Transverse colon (tissue), 4 donors: Measurements from ENCODE around the gene MRRF. TPM values are rescaled to one million over a fixed set of nuclear protein-coding genes. Genes with fewer than 3 reads are reported as not detected.

Experiments
- DNase-seq: peaks from one replicate; pipeline ENCODE4 v3.0.0-alpha.2; 2019
- H3K27ac ChIP-seq, 4 donors: fragments of 200-600 bp; sonication (generic); 2 replicates each; pipeline ENCODE4 v1.5.1; 2016 to 2018; ENCODE audit warnings: inconsistent platforms in 4 of 4
- H3K27me3 ChIP-seq: fragments of 200-600 bp; sonication (generic); 2 replicates; pipeline ENCODE4 v1.5.1; 2017; ENCODE audit warnings: inconsistent platforms
- H3K36me3 ChIP-seq, 4 donors: fragments of 200-600 bp; sonication (generic); 2 replicates each; pipeline ENCODE4 v1.5.1; 2017 to 2019; ENCODE audit warnings: inconsistent platforms in 4 of 4
- H3K4me1 ChIP-seq, 4 donors: fragments of 200-600 bp; sonication (generic); 2 replicates each; pipeline ENCODE4 v1.5.1; 2017 to 2020; ENCODE audit warnings: inconsistent platforms in 4 of 4
- H3K4me3 ChIP-seq, 4 donors: fragments of 200-600 bp; sonication (generic); 1 replicate in 1 of 4; 2 replicates in 3 of 4; pipeline versions ENCODE4 v1.5.1 to v1.6.1; 2017 to 2019; ENCODE audit warnings: inconsistent platforms in 4 of 4
- H3K9me3 ChIP-seq, 2 donors: fragments of 200-600 bp; sonication (generic); 2 replicates each; pipeline ENCODE4 v1.5.1; 2017 to 2019; ENCODE audit warnings: inconsistent platforms in 2 of 2
- EP300 ChIP-seq: sonication (generic); formaldehyde crosslinking; IDR thresholded peaks from one replicate; pipeline ENCODE4 v1.6.1; 2017; ENCODE audit warnings: antibody characterized with exemption, low read depth
- POLR2A ChIP-seq: fragments of 450-650 bp; IDR thresholded peaks from one replicate; pipeline ENCODE4 v1.6.1; 2016; ENCODE audit warnings: antibody characterized with exemption, mild to moderate bottlenecking, moderate library complexity
- POLR2AphosphoS5 ChIP-seq, 3 donors: sonication (generic); formaldehyde crosslinking; IDR thresholded peaks; one replicate each; pipeline ENCODE4 v1.6.1; 2016; ENCODE audit warnings: antibody characterized with exemption in 3 of 3
- WGBS, 2 donors: methylation state at CpG; one replicate each; pipeline ENCODE4 v1.1.5; 2018; ENCODE audit warnings: low coverage in 1 of 2; 5-methylcytosine and 5-hydroxymethylcytosine counted together
- in situ Hi-C, 4 donors: fragments of 200-750 bp; cut with MboI; loops; one replicate each; pipeline versions ENCODE4 v1.15.0 to v1.15.1; 2017; ENCODE audit warnings: low sequenced_read_pairs in 3 of 4, low pct_ligation_motif_present in 1 of 4, low pct_unique_long_range_greater_than_20kb in 1 of 4
- intact Hi-C: fragments of 100-400 bp; cut with DNase I; formaldehyde crosslinking; loops from one replicate; pipeline ENCODE4 v1.15.1; 2023; ENCODE audit warnings: low total_unique reads
- total RNA-seq, 4 donors: library from RNA; depleted of rRNA; stranded (reverse); fragments of >200 nt; gene quantifications; one replicate each; pipeline ENCODE4 v1.1.0, GENCODE V29; 2016
- TF ChIP-seq, protein P1 (sequence below), 5 experiments: fragments of 200-600 bp in 3 of 5; fragments of 450-650 bp in 2 of 5; sonication (generic) in 3 of 5; IDR thresholded peaks; 1 replicate in 2 of 5; 2 replicates in 3 of 5; pipeline ENCODE4 v1.5.1; 2016 to 2017; ENCODE audit warnings: antibody characterized with exemption in 5 of 5, inconsistent platforms in 3 of 5, mild to moderate bottlenecking in 2 of 5, moderate library complexity in 1 of 5

Gene MRRF
- total RNA-seq, 4 donors from 2014 or later: 46.0 to 142 (median 53.6) TPM

DNA sequence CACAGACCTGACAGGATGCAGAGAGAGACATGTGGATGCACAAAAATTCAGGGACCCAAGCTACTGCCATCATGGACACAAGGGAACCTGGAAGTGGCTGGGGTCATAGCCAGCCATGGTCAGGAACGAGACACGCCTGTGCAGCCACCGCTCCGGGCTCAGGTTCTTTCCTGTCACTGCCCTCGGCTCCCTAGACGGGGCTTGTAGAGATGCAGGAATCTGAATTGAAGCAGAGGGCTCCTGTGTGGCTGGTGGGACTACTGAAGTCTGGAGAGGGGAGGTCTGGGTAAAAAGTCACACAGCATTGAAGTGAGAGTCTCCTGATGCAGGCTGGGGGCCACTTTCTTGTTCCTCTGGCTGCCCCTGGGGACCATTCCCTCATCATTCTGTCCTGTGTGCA lies 73.9 kb downstream of the MRRF start:
- H3K27ac ChIP-seq: no peak overlapping the region
- intact Hi-C loops (no loop called here), in situ Hi-C loops (no loop called here)
- no peaks in the 10 kb centered on the region for H3K9me3 ChIP-seq
- WGBS, 2 donors: 89% methylated on average over 6 of the region's 6 CpGs; no CpG with 5 or more reads in 1 of the 2 donors
- no peaks in the 10 kb centered on the region for H3K27me3 ChIP-seq
- H3K4me3 ChIP-seq: no peak overlapping the region
- no peaks in the 10 kb centered on the region for H3K4me1 ChIP-seq
- TF ChIP-seq EP300 (no peak), POLR2A (no peak), POLR2AphosphoS5 (IDR thresholded peaks at IDR 0.05) (no peak)
- TF ChIP-seq, protein P1, sequence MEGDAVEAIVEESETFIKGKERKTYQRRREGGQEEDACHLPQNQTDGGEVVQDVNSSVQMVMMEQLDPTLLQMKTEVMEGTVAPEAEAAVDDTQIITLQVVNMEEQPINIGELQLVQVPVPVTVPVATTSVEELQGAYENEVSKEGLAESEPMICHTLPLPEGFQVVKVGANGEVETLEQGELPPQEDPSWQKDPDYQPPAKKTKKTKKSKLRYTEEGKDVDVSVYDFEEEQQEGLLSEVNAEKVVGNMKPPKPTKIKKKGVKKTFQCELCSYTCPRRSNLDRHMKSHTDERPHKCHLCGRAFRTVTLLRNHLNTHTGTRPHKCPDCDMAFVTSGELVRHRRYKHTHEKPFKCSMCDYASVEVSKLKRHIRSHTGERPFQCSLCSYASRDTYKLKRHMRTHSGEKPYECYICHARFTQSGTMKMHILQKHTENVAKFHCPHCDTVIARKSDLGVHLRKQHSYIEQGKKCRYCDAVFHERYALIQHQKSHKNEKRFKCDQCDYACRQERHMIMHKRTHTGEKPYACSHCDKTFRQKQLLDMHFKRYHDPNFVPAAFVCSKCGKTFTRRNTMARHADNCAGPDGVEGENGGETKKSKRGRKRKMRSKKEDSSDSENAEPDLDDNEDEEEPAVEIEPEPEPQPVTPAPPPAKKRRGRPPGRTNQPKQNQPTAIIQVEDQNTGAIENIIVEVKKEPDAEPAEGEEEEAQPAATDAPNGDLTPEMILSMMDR (IDR thresholded peaks at IDR 0.05): no peak
- no peaks in the 10 kb centered on the region for H3K36me3 ChIP-seq
- DNase-seq: no peak

DNA sequence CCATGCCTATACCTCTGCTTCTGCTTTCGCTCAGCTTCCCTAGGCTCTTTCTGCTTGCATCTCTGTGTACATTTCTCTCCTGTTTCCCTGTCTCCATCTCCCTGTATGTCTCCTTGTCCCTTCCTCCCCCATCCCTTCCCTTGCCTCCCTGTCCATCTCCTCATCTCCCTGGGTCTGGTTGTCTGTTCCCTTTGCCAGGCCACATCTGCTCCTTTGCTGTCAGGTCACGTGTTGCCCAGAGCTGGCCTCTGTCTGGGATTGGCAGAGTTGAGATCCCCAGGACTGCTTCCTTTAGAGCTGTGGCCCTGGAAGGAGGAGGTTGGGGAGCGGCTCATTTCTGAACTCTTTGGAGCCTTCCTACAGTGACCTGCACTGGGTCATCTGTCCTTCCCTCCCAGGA lies 74.3 kb downstream of the MRRF start:
- Histone ChIP-seq H3K4me3 (no peak overlapping the region), H3K36me3 (no peaks in the 10 kb centered on the region), H3K27ac (no peak overlapping the region), H3K9me3 (no peaks in the 10 kb centered on the region), H3K4me1 (no peaks in the 10 kb centered on the region), H3K27me3 (no peaks in the 10 kb centered on the region)
- TF ChIP-seq EP300: no peak
- TF ChIP-seq POLR2AphosphoS5 (IDR thresholded peaks at IDR 0.05): no peak
- TF ChIP-seq, protein P1 (IDR thresholded peaks at IDR 0.05): no peak
- no peak for TF ChIP-seq POLR2A
- 75% methylated on average over 3 of the region's 3 CpGs; no CpG with 5 or more reads in 1 of the 2 donors for WGBS, 2 donors
- no peak for DNase-seq
- intact Hi-C loops (no loop called here), in situ Hi-C loops (no loop called here)

DNA sequence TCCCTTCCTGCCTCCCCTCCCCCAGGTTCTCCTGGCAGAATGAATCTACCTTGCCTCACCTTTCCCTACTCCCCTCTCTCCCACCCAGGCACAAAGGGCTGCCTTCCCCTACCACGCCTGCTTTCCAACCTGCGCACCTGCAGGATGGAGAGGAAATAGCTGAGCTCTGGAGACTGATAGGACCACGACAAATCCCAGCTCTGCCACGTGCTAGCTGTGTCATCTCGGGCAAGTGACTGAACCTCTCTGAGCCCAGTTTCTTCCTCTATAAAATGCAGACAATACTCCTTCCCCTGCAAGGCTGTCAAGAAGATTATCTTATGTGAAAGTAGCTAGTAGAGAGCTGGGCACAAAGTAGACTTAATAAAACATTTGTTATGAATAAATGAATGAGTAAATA lies 74.9 kb downstream of the MRRF start:
- Histone ChIP-seq H3K4me3 (no peak overlapping the region), H3K27ac (no peak overlapping the region), H3K36me3 (no peaks in the 10 kb centered on the region), H3K27me3 (no peaks in the 10 kb centered on the region), H3K9me3 (no peaks in the 10 kb centered on the region), H3K4me1 (no peaks in the 10 kb centered on the region)
- intact Hi-C loops (no loop called here), in situ Hi-C loops (no loop called here)
- 68 to 80% methylated on average over 1 to 5 of the region's 5 CpGs for whole genome bisulfite sequencing, 2 donors
- no peak for DNase-seq
- no peak for TF ChIP-seq POLR2AphosphoS5 (IDR thresholded peaks at IDR 0.05)
- TF ChIP-seq, protein P1 (IDR thresholded peaks at IDR 0.05): no peak
- TF ChIP-seq POLR2A: no peak
- no peak for TF ChIP-seq EP300

DNA sequence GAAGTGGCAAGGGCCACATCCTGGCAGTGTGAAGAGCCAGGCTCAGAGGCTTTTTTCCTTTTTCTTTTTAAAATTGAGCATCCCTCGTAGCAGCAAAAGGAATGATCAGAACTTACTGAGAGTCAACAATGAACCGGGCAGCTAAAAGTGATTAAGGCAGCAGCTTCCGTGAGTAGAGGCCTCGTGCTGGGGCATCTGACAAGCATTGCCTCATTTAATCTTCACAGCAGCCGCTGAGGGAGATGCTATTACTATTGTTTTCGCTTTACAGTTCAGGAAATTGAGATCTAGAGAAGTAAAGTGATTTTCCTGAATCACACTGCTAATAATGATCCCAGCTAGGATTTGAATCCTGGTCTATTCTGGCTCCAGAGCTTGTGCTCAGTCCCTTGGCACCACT lies 75.5 kb downstream of the MRRF start:
- no peaks in the 10 kb centered on the region for H3K36me3 ChIP-seq
- in situ Hi-C loops (loop anchor here in 2 of 4 donors (10.0 kb wide), 2 partner anchors 115 to 215 kb away; no protein-coding TSS in a partner anchor), intact Hi-C loops (no loop called here)
- H3K4me3 ChIP-seq: no peak overlapping the region
- no peak for DNase-seq
- WGBS, 2 donors: 50 to 73% methylated on average over 2 to 6 of the region's 6 CpGs
- H3K4me1 ChIP-seq: no peaks in the 10 kb centered on the region
- no peaks in the 10 kb centered on the region for H3K27me3 ChIP-seq
- no peaks in the 10 kb centered on the region for H3K9me3 ChIP-seq
- TF ChIP-seq, protein P1 (IDR thresholded peaks at IDR 0.05): no peak
- TF ChIP-seq EP300: no peak
- TF ChIP-seq POLR2AphosphoS5 (IDR thresholded peaks at IDR 0.05): no peak
- TF ChIP-seq POLR2A: no peak
- H3K27ac ChIP-seq: no peak overlapping the region
